WTC11 (cell line): ENCODE measurements around the gene B3GAT2. TPM values are rescaled to one million over a fixed set of nuclear protein-coding genes. Genes with fewer than 3 reads are reported as not detected.

Experiments
- ATAC-seq: fragments of 200-7000 bp; cut with Tn5 transposase; 2 replicates; pipeline ENCODE4 v1.10.0; 2021; ENCODE audit warnings: mild to moderate bottlenecking, moderate library complexity
- Bru-seq: library from RNA; stranded (reverse); fragments of 400-500 nt; gene quantifications from one replicate; lab custom pipeline; 2021; lab: Mats Ljungman, UMichigan
- CTCF ChIA-PET: fragments of 300-600 bp; sonication (Branson Sonifier 250); formaldehyde crosslinking; loops from one replicate; lab custom pipeline; 2021; ENCODE audit warnings: antibody characterized with exemption; lab: Charles Lee
- POLR2A ChIA-PET: fragments of 350-600 bp; sonication (Branson Sonifier 250); formaldehyde crosslinking; loops from one replicate; lab custom pipeline; 2021; ENCODE audit warnings: antibody characterized with exemption; lab: Charles Lee
- DNase-seq: peaks from one replicate; pipeline ENCODE4 v3.0.0; 2021; ENCODE audit warnings: low spot score
- H3K27ac Mint-ChIP-seq: 2 replicates; pipeline ENCODE4 v1.8.0; 2021; ENCODE audit warnings: mixed read lengths
- H3K27me3 Mint-ChIP-seq: 2 replicates; pipeline ENCODE4 v1.8.0; 2021; ENCODE audit warnings: low read depth, mild to moderate bottlenecking, moderate library complexity, mixed read lengths
- H3K36me3 Mint-ChIP-seq: 2 replicates; pipeline ENCODE4 v1.8.0; 2021; ENCODE audit warnings: mixed read lengths
- H3K4me1 Mint-ChIP-seq: 2 replicates; pipeline ENCODE4 v1.8.0; 2022; ENCODE audit warnings: mixed read lengths
- H3K4me3 Mint-ChIP-seq: 2 replicates; pipeline ENCODE4 v1.8.0; 2021; ENCODE audit warnings: mild to moderate bottlenecking, moderate library complexity, mixed read lengths
- H3K9me3 Mint-ChIP-seq: 2 replicates; pipeline ENCODE4 v1.8.0; 2021; ENCODE audit warnings: mixed read lengths
- AFF4 ChIP-seq: sonication (generic); formaldehyde crosslinking; IDR thresholded peaks from 2 replicates; pipeline ENCODE4 v1.8.1; 2023; ENCODE audit warnings: mild to moderate bottlenecking, missing genetic modification reagents, borderline replicate concordance
- ARID4B ChIP-seq: sonication (generic); formaldehyde crosslinking; IDR thresholded peaks from 2 replicates; pipeline ENCODE4 v1.8.0; 2023; ENCODE audit warnings: missing genetic modification reagents, mild to moderate bottlenecking, borderline replicate concordance
- CTCF ChIP-seq: fragments of 200-600 bp; IDR thresholded peaks from 2 replicates; pipeline ENCODE4 v1.8.0; 2022; ENCODE audit warnings: antibody characterized with exemption
- E2F4 ChIP-seq: sonication (generic); formaldehyde crosslinking; IDR thresholded peaks from 2 replicates; pipeline ENCODE4 v1.8.1; 2022; ENCODE audit warnings: low read depth, mild to moderate bottlenecking, moderate library complexity, missing genetic modification reagents, borderline replicate concordance
- ESRRA ChIP-seq: sonication (generic); formaldehyde crosslinking; IDR thresholded peaks from 2 replicates; pipeline ENCODE4 v1.8.1; 2022; ENCODE audit warnings: mild to moderate bottlenecking, missing genetic modification reagents, borderline replicate concordance
- FOXP1 ChIP-seq: sonication (generic); formaldehyde crosslinking; IDR thresholded peaks from 2 replicates; pipeline ENCODE4 v1.8.0; 2022; ENCODE audit warnings: missing genetic modification reagents, mild to moderate bottlenecking, moderate library complexity, borderline replicate concordance
- GRHL2 ChIP-seq: fragments of 250-450 bp; sonication (Bioruptor Pico); IDR thresholded peaks from 2 replicates; pipeline ENCODE4 v1.8.0; 2022; ENCODE audit warnings: mild to moderate bottlenecking, moderate library complexity; ENCODE audit not compliant: insufficient replicate concordance, severe bottlenecking
- JUN ChIP-seq: sonication (generic); formaldehyde crosslinking; IDR thresholded peaks from 2 replicates; pipeline ENCODE4 v1.8.0; 2023; ENCODE audit warnings: mild to moderate bottlenecking, missing genetic modification reagents
- NR3C1 ChIP-seq: sonication (generic); formaldehyde crosslinking; conservative IDR thresholded peaks from 2 replicates; pipeline ENCODE4 v1.8.1; 2023; ENCODE audit warnings: low read depth, mild to moderate bottlenecking, missing genetic modification reagents
- SMAD3 ChIP-seq: sonication (generic); formaldehyde crosslinking; IDR thresholded peaks from 2 replicates; pipeline ENCODE4 v1.8.0; 2022; ENCODE audit warnings: missing genetic modification reagents, mild to moderate bottlenecking, borderline replicate concordance
- ZNF121 ChIP-seq: sonication (generic); formaldehyde crosslinking; IDR thresholded peaks from 2 replicates; pipeline ENCODE4 v1.8.0; 2023; ENCODE audit warnings: missing genetic modification reagents
- ZNF232 ChIP-seq: sonication (generic); formaldehyde crosslinking; IDR thresholded peaks from 2 replicates; pipeline ENCODE4 v1.8.0; 2022; ENCODE audit warnings: mild to moderate bottlenecking, missing genetic modification reagents
- ZNF263 ChIP-seq: sonication (generic); formaldehyde crosslinking; IDR thresholded peaks from 2 replicates; pipeline ENCODE4 v1.8.1; 2022; ENCODE audit warnings: low read depth, mild to moderate bottlenecking, moderate library complexity, missing genetic modification reagents
- ZNF317 ChIP-seq: sonication (generic); formaldehyde crosslinking; IDR thresholded peaks from 2 replicates; pipeline ENCODE4 v1.8.1; 2023; ENCODE audit warnings: low read depth, mild to moderate bottlenecking, moderate library complexity, missing genetic modification reagents, borderline replicate concordance
- ZNF423 ChIP-seq: fragments of 250-450 bp; sonication (Bioruptor Pico); IDR thresholded peaks from 2 replicates; pipeline ENCODE4 v2.1.2; 2022; ENCODE audit warnings: mild to moderate bottlenecking, moderate library complexity
- long read RNA-seq, 3 experiments: library from RNA in 1 of 3; library from capped mRNA in 1 of 3; library from polyadenylated mRNA in 1 of 3; unstranded in 2 of 3; stranded (forward) in 1 of 3; transcript quantifications; one replicate each; pipeline ENCODE4 v2.0.0, GENCODE V29; 2021
- total RNA-seq: library from RNA; stranded (reverse); gene quantifications from 3 replicates; pipeline ENCODE4 v1.2.3, GENCODE V29; 2021

Gene B3GAT2
- total RNA-seq (0.70 to 0.85 TPM (median 0.71 TPM) in 3 replicates), Bru-seq, nascent RNA (percentile 33 among the genes with signal in this experiment)
- long read RNA-seq, experiment 1, full-length matches to known transcripts, result 7 of 10 reads
- long read RNA-seq, experiment 1, partial matches to known transcripts, result 2 of 10 reads
- long read RNA-seq, experiment 1, other reads (novel, unspliced or antisense), result 1 of 10 reads
- long read RNA-seq, experiment 2, partial matches to known transcripts, result 2 of 2 reads
- long read RNA-seq, experiment 2, other reads (novel, unspliced or antisense), result 0 of 2 reads
- long read RNA-seq, experiment 3, full-length matches to known transcripts, result 1 of 1 reads
- long read RNA-seq, experiment 3, partial matches to known transcripts, result 0 of 1 reads
- long read RNA-seq, experiment 3, other reads (novel, unspliced or antisense), result 0 of 1 reads

- CTCF ChIA-PET, result interaction anchor here (0.8 to 4.2 kb wide), 33 partner anchors 11 to 736 kb away, joined by 3 to 40 read pairs (median 5); partner anchors contain the start of genes FAM135A, SDHAF4 and SMAP1
- TF ChIP-seq ARID4B (CRISPR knock-in tag) (no peak), ZNF423 (CRISPR knock-in tag) (peak; percentile 28; the same call in 1 of the 2 replicates), E2F4 (CRISPR knock-in tag) (no peak), FOXP1 (CRISPR knock-in tag) (no peak), ZNF263 (CRISPR knock-in tag) (peak; percentile 95), ZNF232 (0 out of 2 replicates have a peak, but pooled peaks have one; percentile 43), NR3C1 (CRISPR knock-in tag) (no peak), ZNF317 (no peak), ZNF121 (peak; percentile 29; the same call in 1 of the 2 replicates), CTCF (no peak), SMAD3 (CRISPR knock-in tag) (0 out of 2 replicates have a peak, but pooled peaks have one; percentile 25)
- TF ChIP-seq, all 79 proteins: peak for 5
- no peak within 1 kb of the TSS for H3K27ac Mint-ChIP-seq
- H3K4me3 Mint-ChIP-seq, result peak within 1 kb of the TSS; percentile 80
- no peaks in the 10 kb centered on the region for H3K9me3 Mint-ChIP-seq
- POLR2A ChIA-PET, result interaction anchor here (1.0 to 1.3 kb wide), 2 partner anchors 72 to 411 kb away, joined by 3 read pairs; no protein-coding TSS in a partner anchor
- no peaks in the 10 kb centered on the region for H3K36me3 Mint-ChIP-seq
- peaks cover 70% of the 10 kb centered on the region for H3K27me3 Mint-ChIP-seq
- peaks cover 26% of the 10 kb centered on the region for H3K4me1 Mint-ChIP-seq
- ATAC-seq, result peak; percentile 50
- DNase-seq, result peak; percentile 60
Observed at GRCh38 chr6:70956451-70957283, at the start of gene B3GAT2. TSS of gene B3GAT2 (minus strand) at chr6:70957060. CDS start at chr6:70956429, 631 bp downstream.

GRCh38 chr6:70998148-70998547, 41.3 kb upstream of the B3GAT2 start:
- no peak overlapping the region for H3K27ac Mint-ChIP-seq
- peaks cover 15% of the 10 kb centered on the region for H3K9me3 Mint-ChIP-seq
- no peaks in the 10 kb centered on the region for H3K27me3 Mint-ChIP-seq
- H3K36me3 Mint-ChIP-seq, result no peaks in the 10 kb centered on the region
- ChIA-PET CTCF (no interaction called here), POLR2A (no interaction called here)
- no peak for DNase-seq
- H3K4me3 Mint-ChIP-seq, result no peak overlapping the region
- peaks cover 16% of the 10 kb centered on the region for H3K4me1 Mint-ChIP-seq
- ATAC-seq, result peak; percentile 66
- no peak for TF ChIP-seq JUN (CRISPR knock-in tag)
- TF ChIP-seq ESRRA (CRISPR knock-in tag), result no peak
- TF ChIP-seq AFF4 (CRISPR knock-in tag), result no peak
- no peak for TF ChIP-seq GRHL2 (CRISPR knock-in tag)
